Left renal cortex interstitium (tissue), 4 donors: ENCODE data around the gene MPP4. TPM values are rescaled to one million over a fixed set of nuclear protein-coding genes. Genes with fewer than 3 reads are reported as not detected.
A peak's percentile ranks its signal among the peaks of the same experiment; 100 is the strongest.

Experiments used
- DNase-seq, 4 donors: peaks; one replicate each; pipeline ENCODE4 v3.0.0-alpha.2; 2013; ENCODE audit warnings: low read depth in 4 of 4, low spot score in 2 of 4, missing footprints in 1 of 4
- polyA plus RNA-seq, 4 donors: library from polyadenylated mRNA; unstranded; fragments of 120-200 nt; gene quantifications; one replicate each; pipeline ENCODE4 v1.2.1, GENCODE V29; 2013; ENCODE audit not compliant: insufficient read length in 4 of 4

Gene MPP4
- under 1 TPM; 0.08 to 0.35 (median 0.23) TPM for polyA plus RNA-seq

DNA sequence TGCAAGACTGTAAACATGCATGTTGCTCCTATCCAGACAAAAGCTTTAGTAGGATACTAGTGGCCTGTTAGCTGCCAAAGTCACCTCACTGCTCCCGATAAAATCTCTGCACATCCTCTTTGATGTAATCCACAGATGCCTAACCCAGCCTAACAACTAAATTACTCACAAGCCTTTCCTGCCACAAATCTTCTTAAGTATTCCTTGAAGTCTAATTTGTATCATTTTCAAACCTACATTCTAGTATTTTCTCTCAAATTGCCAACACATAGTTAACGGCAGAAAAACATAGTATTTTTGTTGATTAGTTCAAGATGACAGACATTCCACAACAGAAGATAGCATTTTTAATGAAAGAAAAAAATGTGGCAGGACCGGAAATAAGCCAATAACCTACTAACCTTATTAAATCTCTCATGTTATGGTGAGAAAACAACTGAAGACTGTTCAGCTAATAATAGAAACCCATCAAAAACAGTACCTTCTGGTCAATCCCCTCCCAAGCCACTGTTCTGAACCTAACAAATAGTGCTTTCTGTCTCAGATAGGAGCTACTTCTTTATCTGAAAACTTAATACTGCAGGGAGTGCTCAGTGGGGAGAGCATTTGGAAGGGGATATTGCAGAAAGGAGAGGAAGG lies at the start of gene MPP4:
TSS of gene MPP4 (minus strand) at position 57 of the 639 bp plus-strand sequence. CDS start 4,690 bp downstream, outside the sequence.
- no peak for DNase-seq

GRCh38 chr2:201746551-201746950 lies 48.1 kb upstream of the MPP4 start:
- DNase-seq: no peak

DNA sequence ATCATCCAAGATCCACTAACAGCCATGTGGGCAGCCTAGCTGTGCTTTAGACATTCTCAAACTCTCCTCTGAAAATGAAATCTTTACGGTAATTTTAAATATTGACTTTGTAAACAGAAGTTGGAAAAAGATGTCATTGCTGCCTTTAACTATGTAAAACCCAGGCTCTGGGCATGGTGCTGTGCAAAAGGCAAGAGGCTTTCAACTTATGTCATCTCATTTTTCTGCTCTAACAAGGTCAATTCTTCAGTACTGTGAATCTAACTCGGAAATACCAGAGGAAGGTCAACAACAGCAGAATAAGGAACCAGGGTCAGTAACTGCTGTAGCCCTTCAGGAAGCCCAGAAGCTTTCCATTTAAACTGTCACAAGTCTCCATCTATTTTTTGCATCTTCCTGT lies 37.0 kb upstream of the MPP4 start:
- no peak for DNase-seq

DNA sequence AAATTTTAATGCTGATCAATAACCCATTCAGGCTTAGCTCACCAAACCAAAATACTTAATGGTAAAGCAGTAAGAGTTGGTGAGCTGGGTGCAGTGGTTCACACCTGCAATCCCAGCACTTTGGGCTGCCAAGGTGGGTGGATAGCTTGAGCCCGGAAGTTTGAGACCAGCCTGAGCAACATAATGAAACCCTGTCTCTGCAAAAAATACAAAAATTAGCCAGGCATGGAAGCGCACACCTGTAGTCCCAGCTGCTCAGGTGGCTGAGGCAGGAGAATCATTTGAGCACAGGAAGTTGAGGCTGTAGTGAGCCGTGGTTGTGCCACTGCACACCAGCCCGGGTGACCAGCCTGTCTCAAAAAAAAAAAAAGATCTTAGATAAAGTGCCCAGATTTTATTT lies 35.7 kb upstream of the MPP4 start:
- DNase-seq: no peak

GRCh38 chr2:201733544-201733943 lies 35.1 kb upstream of the MPP4 start:
- no peak for DNase-seq

- no peak for DNase-seq
These were observed 32.3 kb upstream of the MPP4 start for GRCh38 chr2:201730651-201731285.

DNA sequence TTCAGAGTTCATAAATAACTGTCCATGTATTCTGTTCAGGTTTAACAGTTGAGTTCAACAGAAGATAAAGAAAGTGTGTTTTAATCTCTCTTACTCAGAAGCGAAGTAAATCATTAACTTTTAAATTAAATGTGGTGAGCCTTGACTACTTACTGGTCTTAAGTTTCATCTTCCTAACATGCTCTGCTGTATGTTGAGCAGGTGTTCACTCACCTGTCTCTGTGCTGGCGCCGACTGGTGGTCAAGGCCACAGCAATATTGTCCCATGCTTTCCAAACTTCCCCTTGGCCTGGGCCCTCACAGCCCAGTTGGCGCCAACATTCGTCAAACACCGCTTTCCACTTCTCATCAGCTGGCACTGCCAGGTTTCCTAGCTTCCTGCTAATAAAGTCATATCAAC lies 17.0 kb upstream of the MPP4 start:
- peak in 1 of 4 donors; percentile 8 for DNase-seq

DNA sequence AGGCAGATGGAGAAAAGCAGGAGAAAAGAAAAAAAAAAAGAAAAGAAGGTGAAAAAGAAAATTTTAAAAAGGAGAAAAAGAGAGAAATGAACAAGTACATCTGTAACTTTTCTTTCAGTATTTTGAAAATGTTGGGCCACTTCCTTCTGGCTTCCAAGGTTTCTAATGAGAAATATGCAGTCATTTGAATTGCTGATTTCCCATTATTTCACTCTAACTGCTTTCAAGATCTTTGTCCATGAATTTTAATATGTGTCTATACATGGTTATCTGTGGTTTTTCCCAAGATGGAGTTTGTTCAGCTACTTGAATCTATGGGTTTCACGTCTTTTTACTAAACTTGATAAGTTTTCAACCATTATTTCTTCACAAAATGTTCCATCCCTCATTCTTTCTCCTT lies 14.3 kb upstream of the MPP4 start:
- no peak for DNase-seq

GRCh38 chr2:201709747-201710146 lies 11.3 kb upstream of the MPP4 start:
- DNase-seq: no peak

DNA sequence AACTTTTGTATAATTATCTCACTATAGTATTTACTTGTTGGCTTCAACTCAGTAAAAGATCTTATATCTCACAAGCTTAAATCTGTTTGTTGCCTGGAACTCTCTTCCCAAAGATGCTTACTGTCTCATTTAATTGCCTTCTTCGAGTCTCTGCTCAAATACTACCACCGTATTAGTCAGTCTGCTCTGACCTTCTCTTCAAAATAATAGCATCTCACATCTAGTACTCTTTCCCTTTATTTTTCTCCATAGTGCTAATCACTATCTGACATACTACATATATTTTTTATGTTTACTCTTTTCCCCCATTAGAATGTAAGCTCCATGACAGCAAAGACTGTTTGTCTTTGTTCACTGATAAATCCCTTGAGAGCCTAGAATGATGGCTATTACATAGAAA lies 10.6 kb upstream of the MPP4 start:
- DNase-seq: no peak

DNA sequence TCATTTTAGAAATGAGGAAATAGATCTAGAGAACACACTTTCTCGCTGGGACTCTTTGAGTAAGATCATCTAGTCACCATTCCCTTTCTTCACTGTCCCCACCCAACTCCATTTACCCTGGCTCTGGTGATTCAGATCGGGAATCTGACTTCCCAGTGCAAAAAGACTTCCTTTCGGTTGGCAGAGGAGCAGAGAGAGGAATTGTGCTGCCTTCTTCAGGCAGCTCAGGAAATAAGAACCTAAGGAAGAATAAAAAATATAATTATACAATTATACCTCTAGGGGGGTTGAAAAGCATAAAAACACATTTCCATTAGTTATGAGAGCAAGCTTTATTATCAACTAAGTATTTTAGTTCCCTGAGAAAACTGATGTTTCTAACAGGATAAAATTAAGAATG lies 9.3 kb upstream of the MPP4 start:
- DNase-seq: no peak

- DNase-seq: no peak
These were observed 8.7 kb upstream of the MPP4 start for GRCh38 chr2:201707142-201707541.

DNA sequence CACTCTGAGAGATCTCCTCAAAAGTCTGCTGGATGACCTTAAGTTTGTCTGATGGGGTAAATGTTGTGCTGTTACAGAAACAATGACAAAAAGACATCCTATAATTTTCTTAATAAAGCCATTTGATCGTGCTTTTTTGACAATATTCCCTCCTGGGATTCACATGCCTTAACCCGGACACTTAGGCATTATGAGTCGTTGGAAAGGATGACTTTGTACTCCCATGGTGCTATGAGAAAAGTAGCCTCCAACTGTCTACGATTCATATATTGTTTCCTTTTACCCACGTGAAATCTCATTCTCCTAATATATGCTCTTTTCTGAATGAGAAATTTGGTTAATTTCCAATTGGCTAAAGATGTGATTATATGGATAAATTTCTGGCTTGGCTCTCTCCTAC lies 6.1 kb upstream of the MPP4 start:
- DNase-seq: no peak

DNA sequence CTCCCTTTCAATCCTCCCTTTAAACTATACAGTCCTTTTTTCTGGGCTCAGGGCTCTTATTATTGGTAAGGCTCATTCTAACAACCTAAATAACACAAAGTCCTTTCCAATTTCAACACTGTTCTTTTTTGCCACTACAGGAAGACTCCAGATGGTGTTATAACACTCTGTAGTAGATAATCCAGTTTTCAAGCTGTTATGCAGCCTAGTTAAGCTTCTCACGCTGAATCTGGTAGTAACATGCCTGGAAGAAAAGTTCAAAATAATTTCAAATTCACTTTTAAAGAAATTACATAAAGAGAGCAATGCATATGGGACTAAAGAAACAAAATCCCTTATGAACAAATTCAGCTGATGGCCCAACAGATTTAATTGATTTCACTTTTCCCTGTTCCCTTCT lies 3.2 kb upstream of the MPP4 start:
- DNase-seq: no peak

GRCh38 chr2:201699416-201699815 lies 972 bp upstream of the MPP4 start:
- no peak for DNase-seq

DNA sequence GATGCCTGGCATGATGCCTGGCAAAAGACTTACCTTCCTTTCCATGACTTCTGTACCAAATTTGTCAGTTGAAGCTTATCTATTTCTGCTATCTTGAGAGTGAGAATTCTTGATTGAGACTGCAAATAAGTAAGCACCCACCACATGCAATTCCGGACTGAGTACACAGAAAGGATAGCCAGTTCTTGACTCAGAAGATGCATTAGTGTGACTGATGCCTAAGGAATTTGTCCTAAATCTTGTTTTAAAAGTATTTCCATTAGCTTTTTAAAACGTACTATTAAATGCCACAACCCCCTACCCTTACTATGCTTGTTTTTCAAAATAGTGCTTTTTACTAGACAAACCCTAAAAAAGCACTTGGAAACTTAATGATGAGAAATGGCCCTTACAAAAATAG lies 545 bp downstream of the MPP4 start:
- DNase-seq: no peak

GRCh38 chr2:201696151-201696659 lies 2.2 kb downstream of the MPP4 start:
- no peak for DNase-seq

DNA sequence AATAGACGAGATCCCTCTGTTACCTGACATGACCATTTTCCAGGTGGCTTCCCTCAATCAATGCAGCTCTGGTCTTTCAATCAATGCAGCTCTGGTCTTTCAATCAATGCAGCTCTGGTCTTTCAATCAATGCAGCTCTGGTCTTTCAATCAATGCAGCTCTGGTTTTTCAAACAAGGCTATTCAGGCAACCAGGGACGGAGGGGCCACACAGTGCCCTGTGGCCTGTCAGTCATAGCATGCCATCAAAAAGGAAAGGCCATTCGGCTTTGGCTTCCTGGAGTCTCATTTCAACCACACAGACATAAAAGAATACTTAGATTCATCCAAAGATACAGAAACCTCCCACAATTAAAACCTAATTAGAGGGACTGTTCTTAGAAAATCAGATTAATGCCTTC lies 13.3 kb downstream of the MPP4 start:
- no peak for DNase-seq

- DNase-seq: no peak
These were observed 17.7 kb downstream of the MPP4 start for GRCh38 chr2:201680743-201681142.

DNA sequence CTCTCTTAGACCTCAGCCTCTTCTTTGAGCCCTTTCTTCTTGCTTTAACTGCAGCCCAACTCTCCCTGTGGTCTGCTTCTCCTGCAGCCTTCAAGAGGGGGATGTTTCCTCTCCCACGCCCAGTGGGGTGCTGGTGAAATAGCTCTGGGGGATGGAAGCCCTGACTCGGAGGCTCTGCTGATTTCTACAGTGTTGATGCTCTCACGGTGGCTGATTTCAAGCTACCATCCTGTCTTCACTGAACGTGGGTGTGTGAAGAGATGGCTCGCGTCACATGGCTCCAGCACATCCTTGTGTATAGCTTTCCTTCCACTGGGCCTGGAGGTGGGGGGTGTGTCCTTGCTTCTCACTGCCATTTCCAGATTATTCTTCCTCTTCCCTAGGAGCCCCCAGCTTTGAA lies 20.0 kb downstream of the MPP4 start:
- no peak for DNase-seq

DNA sequence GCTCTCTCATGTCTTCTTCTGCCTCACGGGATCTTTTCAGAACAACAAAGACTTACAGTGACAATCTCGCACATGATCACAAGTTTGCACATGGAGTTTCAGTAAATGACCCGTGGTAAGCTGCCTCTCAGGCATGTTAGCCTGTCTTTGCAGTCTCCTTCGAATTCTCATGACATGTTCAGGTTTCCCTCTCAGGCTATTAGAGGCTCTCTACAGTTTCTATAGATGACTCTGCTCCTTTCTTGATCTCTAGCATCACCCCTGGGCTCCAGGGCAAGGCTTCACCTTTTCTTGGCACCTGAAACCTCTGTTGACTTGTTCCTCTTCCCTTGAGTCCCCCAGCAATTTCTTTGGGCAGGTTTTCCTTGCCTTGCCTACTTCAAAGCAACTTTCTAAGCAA lies 23.0 kb downstream of the MPP4 start:
- DNase-seq: no peak

GRCh38 chr2:201674794-201675193 lies 23.6 kb downstream of the MPP4 start:
- no peak for DNase-seq
